ENCODE measurements around the gene SH3PXD2B. TPM values are rescaled to one million over a fixed set of nuclear protein-coding genes. Genes with fewer than 3 reads are reported as not detected.

Gene SH3PXD2B
- total RNA-seq, 1 donor from 2014 or later: 30.6 TPM

DNA sequence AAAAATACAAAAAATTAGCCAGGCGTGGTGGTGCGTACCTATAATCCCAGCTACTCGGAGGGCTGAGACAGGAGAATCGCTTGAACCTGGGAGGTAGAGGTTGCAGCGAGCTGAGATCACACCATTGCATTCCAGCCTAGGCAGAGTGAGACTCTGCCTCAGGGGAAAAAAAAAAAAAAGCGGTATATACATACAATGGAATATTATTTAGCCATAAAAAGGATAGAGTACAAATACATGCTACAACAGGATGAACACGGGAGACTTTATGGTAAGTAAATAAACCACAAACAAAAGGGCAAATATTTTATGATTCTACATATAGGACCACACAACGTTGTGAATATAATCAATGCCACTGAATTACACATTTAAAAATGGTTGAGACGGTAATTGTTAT, 176.0 kb downstream of the SH3PXD2B start:
- DNase-seq (ENCODE audit: low spot score): no peak

DNA sequence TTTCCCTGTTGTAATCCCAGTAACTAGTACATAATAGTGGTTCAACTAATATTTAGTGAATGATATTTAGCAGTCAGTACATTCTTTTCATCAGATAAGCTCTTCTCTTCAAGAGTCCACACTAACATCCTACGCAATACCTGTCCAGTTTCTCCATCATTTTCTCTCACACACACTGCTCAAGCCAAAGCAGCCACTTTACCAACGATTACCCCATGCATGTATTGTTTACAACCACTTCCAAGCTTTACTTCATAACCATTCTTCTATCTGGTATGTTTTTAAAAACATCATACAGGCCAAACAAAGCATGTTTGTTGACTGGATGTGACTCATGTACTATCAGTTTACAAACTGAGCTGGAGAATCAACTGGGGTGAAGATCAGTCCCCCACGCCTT, 178.1 kb downstream of the SH3PXD2B start:
- DNase-seq (ENCODE audit: low spot score): no peak

Other genes starting within 250 kb of the SH3PXD2B start
- gene UBTD2, start 170.8 kb downstream of the SH3PXD2B start, total RNA-seq (ENCODE audit: insufficient read depth, low replicate concordance): 33.2 TPM
- 14.0 TPM for gene NEURL1B, start 186.7 kb upstream of the SH3PXD2B start, total RNA-seq (ENCODE audit: insufficient read depth, low replicate concordance)